GM18951 (cell line): ENCODE results near the gene MSRB3.

ENCODE experiments used
- POLR2A ChIP-seq: IDR thresholded peaks from 4 replicates; pipeline ENCODE4 v1.6.1; 2011; ENCODE audit warnings: mild to moderate bottlenecking; ENCODE audit not compliant: insufficient read length, insufficient read depth; ENCODE audit errors: extremely low read depth
- in situ Hi-C: fragments of 300-500 bp; cut with MboI; formaldehyde crosslinking; loops from one replicate; pipeline ENCODE4 v1.12.0; 2022; ENCODE audit warnings: low sequenced_read_pairs, mixed read lengths, inconsistent platforms; ENCODE audit not compliant: unreplicated experiment

Gene MSRB3

DNA sequence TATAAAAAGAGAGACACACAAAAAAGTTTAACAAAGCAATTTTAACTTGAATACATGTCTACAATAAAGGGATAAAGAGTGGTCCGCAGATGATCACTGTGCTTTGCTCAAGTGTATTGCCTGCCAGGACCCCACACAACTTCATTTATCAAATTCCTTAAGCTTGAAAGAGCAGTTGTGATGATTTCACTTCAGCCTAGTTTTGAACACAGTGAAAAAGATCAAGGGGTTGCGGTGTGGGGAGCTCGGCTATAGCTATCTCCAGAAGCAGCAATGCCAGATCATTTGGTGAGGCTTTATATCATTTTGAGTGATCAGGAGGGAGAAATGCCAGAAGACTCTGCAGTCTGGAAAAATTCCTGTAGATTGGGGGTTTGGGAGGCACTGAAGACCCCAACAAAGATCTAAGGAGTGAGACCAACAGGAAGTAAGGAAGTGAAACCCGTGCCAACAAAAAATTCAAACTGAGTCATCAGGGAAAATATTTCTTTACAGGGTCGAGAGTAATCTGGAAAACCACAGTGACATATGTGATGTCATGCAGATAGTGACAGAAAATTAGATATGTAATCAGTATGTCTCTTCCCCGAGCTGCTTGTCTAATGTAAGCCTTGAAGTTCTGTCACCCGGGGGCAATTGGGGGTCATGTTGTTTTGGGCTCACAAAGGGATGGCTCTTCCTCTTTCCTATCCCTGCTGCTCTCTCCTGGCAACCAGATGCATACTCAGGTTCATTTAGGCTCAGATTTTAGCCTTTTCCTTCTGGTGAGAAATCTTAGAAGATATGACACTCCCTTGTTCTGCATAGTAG is 221.8 kb downstream of the MSRB3 start:
- TF ChIP-seq POLR2A, result no peak
- in situ Hi-C loops, result no loop called here

GRCh38 chr12:65501093-65501621 is 222.7 kb downstream of the MSRB3 start:
- no peak for TF ChIP-seq POLR2A

DNA sequence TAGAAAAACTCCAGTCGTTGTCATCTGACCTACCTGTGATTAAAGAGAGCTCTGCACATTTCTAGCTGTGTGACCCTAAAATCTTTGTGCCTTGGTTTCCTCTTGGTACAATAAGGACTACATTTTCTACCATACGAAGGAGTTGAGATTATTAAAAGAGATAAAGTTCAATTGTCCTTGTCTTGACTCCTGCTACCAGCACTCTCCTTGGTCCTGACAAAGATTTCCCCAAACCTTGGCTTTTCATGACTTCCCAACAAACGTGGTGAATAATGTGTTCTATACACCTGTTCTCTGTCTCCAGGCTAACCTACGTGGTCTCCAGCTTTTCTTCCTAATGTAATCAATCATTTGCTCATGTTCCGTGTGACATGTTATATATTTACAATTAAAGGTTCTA is 223.5 kb downstream of the MSRB3 start:
- no peak for TF ChIP-seq POLR2A
- in situ Hi-C loops, result no loop called here

More at GRCh38 chr12:65501093-65501621, 222.7 kb downstream of the MSRB3 start:
- in situ Hi-C loops, result no loop called here

- in situ Hi-C loops, result no loop called here
- no peak for TF ChIP-seq POLR2A
Measured at GRCh38 chr12:65504417-65504816, 225.9 kb downstream of the MSRB3 start.

DNA sequence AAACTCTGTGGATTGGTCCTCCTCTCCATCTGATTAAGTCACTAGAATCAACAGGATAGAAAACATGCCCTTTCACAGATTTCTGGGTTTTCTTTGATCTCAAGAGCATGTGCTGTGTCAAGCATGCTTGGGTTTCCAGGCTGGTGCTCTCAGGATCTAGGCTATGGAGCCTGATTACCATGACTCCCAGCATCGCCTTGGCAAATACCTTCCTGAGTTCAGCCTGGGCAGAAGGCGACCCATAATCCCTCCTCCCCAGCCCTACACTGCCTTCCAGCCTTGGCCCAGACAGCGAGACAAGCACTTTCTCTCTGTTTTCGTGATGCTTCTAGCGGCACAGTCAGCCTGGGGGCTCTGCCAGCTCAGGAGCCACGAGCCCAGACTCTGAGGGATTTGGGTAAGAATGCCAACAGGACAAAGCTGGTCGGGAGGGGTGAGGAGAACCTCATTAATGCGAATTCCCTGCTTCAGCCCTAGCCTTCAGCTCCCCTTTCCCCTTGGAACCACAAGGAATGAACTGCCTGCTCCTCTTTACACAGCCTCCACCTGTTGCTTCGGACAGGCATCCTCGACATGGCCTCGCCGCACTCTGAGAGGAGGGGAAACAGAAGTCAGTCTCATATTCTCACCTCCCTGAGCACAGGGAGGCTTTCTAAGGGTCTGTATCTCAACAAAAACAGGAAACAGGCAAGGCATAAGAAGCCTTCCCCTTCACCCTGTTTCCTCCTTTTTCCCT is 227.1 kb downstream of the MSRB3 start:
- in situ Hi-C loops, result no loop called here
- no peak for TF ChIP-seq POLR2A

- in situ Hi-C loops, result no loop called here
- no peak for TF ChIP-seq POLR2A
Measured at GRCh38 chr12:65508276-65509035, 230.0 kb downstream of the MSRB3 start.

- in situ Hi-C loops, result no loop called here
- TF ChIP-seq POLR2A, result no peak
Measured at GRCh38 chr12:65510007-65510406, 231.5 kb downstream of the MSRB3 start.

- in situ Hi-C loops, result no loop called here
- no peak for TF ChIP-seq POLR2A
Measured at GRCh38 chr12:65510584-65511050, 232.1 kb downstream of the MSRB3 start.

DNA sequence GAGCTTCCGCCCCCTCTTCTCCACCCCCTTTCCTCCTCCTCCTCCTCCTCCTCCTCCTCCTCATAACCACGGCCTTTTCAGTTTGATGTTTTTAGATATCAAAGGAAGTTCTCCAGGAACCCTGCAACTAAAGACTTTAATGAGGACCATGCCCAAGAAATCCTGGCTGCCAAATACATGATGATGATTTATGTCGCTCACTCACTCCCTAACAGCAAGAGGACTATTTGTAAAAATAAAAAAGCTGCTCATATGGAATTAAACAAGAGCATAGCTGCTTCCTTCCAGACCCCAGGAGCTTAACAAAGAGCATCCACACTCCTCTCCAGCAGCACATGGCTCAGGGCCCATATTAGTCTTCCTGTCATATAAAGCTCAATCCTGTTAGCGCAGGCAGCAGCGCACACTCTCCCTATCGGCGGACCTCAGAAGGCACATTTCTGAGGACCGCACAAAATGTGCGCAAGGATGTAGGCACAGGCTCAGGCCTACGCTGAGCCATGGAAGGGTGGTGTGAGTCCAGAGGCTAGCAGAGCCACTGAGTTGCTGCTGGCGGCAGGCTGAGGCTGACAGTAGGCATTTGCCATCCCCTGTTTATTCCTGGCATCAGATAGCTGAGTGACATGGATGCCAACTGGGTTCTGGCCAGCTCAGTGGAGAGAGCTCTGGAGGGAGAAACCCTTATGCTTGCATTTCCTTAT is 232.8 kb downstream of the MSRB3 start:
- in situ Hi-C loops, result no loop called here
- TF ChIP-seq POLR2A, result no peak

DNA sequence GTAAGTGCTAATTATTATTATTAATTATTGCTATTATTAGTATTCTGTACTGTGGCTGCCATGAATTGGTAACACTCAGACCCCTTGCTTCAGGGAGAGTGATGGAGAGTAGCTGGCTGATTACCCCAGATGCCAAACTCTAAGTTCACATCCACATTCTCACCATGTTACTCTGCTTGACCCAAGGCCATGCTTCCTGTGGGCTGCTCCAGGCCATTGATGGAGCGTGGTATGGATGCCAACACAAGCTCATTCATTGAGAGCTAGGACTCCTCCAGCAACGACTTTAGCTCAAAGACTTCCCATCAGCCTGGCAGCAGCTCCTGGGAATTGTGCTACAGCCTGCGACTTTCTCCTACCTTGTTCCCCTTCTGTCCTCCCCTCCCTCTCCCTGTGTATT is 233.4 kb downstream of the MSRB3 start:
- in situ Hi-C loops, result no loop called here
- TF ChIP-seq POLR2A, result no peak
